ENCODE results near the gene P3H2.

DNA sequence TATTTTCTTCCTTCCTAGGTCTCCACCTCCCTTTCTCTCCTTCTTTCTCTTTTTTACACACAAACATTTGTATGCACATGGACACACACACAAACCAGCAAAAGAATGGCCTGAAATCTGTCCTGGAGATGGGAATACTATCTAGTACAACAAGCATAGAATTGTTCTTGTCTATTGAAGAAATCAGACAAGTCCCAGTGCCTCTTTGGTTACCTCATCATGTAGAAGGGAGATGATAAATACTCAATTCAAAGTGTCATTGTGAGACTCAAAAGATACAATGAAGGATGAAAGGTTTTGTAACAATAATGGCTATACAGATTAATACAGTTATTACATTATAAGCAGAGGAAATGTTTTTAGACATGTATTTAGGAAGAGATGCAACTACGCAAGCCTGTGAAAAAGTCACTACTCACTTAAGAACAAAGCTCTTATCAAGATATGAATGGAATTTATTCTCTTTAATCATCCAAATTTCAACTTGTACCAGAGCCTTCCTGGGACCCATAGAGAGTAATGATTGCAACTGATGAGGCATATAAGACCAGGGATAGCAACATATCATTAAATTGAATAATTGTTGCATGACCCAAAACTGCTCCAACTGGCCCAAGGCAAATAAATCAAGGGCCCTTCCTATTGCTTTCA is 43.2 kb downstream of the P3H2 start:
- TF ChIP-seq, protein P1, sequence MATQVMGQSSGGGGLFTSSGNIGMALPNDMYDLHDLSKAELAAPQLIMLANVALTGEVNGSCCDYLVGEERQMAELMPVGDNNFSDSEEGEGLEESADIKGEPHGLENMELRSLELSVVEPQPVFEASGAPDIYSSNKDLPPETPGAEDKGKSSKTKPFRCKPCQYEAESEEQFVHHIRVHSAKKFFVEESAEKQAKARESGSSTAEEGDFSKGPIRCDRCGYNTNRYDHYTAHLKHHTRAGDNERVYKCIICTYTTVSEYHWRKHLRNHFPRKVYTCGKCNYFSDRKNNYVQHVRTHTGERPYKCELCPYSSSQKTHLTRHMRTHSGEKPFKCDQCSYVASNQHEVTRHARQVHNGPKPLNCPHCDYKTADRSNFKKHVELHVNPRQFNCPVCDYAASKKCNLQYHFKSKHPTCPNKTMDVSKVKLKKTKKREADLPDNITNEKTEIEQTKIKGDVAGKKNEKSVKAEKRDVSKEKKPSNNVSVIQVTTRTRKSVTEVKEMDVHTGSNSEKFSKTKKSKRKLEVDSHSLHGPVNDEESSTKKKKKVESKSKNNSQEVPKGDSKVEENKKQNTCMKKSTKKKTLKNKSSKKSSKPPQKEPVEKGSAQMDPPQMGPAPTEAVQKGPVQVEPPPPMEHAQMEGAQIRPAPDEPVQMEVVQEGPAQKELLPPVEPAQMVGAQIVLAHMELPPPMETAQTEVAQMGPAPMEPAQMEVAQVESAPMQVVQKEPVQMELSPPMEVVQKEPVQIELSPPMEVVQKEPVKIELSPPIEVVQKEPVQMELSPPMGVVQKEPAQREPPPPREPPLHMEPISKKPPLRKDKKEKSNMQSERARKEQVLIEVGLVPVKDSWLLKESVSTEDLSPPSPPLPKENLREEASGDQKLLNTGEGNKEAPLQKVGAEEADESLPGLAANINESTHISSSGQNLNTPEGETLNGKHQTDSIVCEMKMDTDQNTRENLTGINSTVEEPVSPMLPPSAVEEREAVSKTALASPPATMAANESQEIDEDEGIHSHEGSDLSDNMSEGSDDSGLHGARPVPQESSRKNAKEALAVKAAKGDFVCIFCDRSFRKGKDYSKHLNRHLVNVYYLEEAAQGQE (IDR thresholded peaks at IDR 0.05; ENCODE audit: borderline replicate concordance) = no peak
- TF ChIP-seq, protein P1 (CRISPR knock-in tag; IDR thresholded peaks at IDR 0.05; ENCODE audit: low read depth) = no peak
- TF ChIP-seq GATAD2B (IDR thresholded peaks at IDR 0.05; ENCODE audit: borderline replicate concordance) (no peak), ZNF121 (CRISPR knock-in tag; conservative IDR thresholded peaks at IDR 0.05) (no peak), C11orf30 (IDR thresholded peaks at IDR 0.05; ENCODE audit: low read depth) (no peak), RAD51 (IDR thresholded peaks at IDR 0.05; ENCODE audit: borderline replicate concordance, low read depth) (no peak), SETDB1 (IDR thresholded peaks at IDR 0.05; ENCODE audit: low read length) (no peak), KDM4B (IDR thresholded peaks at IDR 0.05; ENCODE audit: borderline replicate concordance in 2 of 2, low read depth in 1 of 2) (no peak), KDM5B (IDR thresholded peaks at IDR 0.05; ENCODE audit: insufficient replicate concordance, low read depth, low read length) (no peak), HNRNPL (IDR thresholded peaks at IDR 0.05; ENCODE audit: low read depth, low read length) (no peak), ZNF224 (CRISPR knock-in tag; IDR thresholded peaks at IDR 0.05) (no peak), KLF10 (CRISPR knock-in tag; IDR thresholded peaks at IDR 0.05) (no peak)
- TF ChIP-seq, protein P2, sequence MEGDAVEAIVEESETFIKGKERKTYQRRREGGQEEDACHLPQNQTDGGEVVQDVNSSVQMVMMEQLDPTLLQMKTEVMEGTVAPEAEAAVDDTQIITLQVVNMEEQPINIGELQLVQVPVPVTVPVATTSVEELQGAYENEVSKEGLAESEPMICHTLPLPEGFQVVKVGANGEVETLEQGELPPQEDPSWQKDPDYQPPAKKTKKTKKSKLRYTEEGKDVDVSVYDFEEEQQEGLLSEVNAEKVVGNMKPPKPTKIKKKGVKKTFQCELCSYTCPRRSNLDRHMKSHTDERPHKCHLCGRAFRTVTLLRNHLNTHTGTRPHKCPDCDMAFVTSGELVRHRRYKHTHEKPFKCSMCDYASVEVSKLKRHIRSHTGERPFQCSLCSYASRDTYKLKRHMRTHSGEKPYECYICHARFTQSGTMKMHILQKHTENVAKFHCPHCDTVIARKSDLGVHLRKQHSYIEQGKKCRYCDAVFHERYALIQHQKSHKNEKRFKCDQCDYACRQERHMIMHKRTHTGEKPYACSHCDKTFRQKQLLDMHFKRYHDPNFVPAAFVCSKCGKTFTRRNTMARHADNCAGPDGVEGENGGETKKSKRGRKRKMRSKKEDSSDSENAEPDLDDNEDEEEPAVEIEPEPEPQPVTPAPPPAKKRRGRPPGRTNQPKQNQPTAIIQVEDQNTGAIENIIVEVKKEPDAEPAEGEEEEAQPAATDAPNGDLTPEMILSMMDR (IDR thresholded peaks at IDR 0.05 in 2 of 3, conservative IDR thresholded peaks at IDR 0.05 in 1 of 3; ENCODE audit: insufficient read depth in 2 of 3, low read depth in 1 of 3, low read length in 3 of 3) = no peak
